GM12872 (cell line): Measurements from ENCODE around the gene PTF1A.

Experiments used
- TF ChIP-seq, protein P1 (sequence below): IDR thresholded peaks from 3 replicates; pipeline ENCODE4 v1.5.1; 2011; ENCODE audit warnings: low read depth, mild to moderate bottlenecking, low read length, moderate library complexity; ENCODE audit not compliant: insufficient read depth

Gene PTF1A

DNA sequence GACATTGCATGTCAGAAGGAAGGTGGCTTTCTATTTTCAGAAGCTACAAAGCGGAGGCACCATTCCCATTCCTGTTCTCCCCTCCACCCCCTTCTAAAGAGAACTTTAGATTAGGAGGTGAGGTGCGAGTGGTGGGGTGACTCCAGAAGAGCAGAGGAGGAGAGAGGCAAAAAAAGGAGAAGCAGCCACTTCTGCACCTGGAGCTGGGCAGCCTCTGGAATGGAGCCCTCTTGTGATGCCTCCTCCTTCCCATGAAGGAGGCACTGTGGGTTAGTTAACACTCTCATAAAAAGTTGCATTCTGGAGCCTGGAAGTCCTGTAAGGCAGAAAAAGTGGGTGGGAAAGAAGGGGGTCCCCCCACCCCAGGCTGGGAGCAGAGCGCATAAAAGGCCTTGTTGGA lies 4.8 kb downstream of the PTF1A start:
- TF ChIP-seq, protein P1, sequence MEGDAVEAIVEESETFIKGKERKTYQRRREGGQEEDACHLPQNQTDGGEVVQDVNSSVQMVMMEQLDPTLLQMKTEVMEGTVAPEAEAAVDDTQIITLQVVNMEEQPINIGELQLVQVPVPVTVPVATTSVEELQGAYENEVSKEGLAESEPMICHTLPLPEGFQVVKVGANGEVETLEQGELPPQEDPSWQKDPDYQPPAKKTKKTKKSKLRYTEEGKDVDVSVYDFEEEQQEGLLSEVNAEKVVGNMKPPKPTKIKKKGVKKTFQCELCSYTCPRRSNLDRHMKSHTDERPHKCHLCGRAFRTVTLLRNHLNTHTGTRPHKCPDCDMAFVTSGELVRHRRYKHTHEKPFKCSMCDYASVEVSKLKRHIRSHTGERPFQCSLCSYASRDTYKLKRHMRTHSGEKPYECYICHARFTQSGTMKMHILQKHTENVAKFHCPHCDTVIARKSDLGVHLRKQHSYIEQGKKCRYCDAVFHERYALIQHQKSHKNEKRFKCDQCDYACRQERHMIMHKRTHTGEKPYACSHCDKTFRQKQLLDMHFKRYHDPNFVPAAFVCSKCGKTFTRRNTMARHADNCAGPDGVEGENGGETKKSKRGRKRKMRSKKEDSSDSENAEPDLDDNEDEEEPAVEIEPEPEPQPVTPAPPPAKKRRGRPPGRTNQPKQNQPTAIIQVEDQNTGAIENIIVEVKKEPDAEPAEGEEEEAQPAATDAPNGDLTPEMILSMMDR: no peak

DNA sequence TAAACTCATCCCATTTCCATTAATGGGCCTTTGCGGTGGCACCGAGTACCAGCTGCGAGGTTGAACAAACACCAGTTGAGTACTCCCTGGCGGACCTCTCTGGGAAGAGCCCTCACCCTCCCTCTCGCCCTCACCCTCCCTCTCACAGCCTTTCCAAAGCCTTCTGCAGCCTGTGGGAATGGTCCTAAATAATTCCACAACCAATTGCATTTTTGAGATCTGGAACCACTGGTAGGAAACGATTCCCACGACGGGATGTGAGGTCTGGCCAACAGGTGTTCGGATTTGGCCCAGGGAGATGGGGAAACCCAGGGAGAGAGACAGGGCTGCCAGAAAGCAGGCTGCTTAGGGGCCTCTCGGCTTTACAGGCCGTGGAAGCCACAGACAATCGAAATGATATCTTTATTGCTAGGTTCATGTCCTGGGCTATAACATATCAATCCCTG lies 5.3 kb downstream of the PTF1A start:
- TF ChIP-seq, protein P1: no peak

DNA sequence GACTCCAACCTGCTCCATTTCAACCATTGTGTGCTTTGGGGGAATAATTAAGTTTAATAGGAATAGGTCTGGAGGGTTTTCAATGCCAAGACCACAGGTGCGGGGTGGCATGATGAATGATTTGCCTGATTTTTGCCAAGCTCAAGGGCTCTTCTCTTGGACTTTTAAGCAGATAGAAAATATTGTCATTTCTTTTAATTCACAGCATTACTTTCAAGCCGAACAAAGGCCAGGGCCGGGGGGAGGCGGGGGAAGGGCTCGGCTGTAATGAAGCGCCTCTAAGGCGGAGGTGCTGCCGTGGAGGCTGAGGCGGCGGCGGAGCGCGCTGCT lies 6.5 kb downstream of the PTF1A start:
- TF ChIP-seq, protein P1: no peak

DNA sequence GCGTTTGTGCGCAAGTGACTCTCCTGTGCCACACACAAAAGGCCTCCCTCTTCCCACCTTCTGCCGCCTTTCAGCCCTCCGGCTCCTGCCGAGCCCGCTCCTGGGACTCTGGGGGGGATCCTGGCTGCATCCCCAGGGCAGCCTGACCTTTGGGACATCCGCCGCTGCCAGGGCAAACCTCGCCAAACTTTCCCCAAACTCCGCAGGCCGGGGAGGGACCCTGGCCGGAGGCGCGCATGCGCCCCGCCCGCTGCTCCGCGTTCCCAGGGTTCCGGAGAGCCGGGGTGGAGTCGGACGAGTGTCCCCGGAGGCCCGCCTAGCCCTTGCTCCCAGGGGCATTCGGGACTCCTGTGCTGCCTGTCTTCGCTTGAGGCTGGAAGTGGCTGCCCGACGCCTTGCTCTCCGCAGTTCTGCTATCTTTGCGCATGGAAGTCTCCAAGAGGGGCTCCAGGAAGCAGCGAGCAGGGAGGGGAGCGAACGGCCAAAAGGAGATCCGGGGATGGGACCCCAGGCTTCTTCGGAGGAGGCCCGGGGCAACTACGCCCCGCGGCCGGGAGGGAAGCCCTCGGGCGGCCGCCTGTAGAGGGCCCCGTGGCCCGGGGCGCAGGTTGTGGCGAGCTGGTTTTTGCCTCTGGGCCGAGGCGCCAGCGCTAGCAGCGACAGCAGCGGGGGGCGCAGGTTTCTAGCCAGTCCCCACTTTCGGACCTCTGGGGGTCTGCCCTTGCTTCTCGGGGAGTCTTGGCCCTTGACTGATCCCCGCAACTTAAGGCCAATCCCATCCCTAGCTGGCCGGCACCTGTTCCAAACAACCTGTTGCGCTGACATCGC lies 7.0 kb downstream of the PTF1A start:
- TF ChIP-seq, protein P1: no peak

DNA sequence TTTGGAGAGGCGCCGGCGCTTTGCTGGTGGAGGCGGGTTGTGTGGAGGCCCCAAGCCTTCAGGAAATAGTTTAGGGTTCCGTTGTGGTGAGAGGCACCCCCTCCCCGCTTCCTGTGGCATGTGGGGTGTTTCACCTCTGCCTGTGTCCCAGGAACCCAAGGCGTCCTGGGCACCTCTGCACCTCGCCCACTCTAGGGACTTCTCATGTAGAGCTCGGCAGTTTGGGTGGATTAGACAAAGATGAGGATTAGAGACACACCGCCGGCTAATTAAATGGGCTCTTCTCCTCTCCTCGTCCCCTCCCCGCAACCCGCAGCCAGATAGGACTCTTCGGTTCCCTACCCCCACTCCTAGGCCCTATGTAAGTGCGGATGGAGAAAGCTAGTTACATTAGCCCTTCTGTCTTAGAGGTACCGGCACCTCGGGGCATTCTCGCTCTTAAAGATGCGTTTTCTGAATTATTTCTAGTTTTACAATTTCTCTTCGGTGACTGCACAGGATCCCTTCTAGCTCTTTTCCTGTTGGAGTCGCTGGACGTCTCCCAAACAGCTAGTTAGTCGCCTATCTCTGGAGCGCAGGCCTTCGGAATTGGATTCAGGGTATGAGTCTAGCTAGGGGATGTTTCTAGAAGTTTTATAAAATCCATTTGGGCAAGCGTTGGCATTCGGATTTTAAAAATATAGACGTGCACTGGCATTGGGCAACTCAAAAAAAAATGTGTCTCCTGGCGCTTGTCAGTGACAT lies 7.8 kb downstream of the PTF1A start:
- TF ChIP-seq, protein P1: no peak

DNA sequence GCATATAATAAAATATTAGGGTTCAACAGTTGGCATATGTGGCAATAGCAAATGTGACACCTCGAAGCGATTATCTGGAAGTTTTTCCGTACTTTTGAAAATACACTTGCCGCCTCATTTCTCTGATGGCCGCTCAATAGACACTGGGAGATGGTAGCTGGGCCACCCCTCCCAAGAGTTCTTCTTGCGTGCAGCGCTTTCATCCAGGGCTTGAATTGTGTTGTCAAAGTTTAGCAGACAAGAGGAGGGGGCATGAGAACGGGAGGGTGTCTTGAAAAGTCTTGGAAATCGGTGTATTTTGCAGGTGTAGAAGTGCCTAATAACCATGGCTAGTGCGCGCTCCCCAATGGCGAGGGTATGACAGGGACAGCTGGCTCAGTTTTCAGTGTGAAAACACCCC lies 8.5 kb downstream of the PTF1A start:
- TF ChIP-seq, protein P1: no peak

DNA sequence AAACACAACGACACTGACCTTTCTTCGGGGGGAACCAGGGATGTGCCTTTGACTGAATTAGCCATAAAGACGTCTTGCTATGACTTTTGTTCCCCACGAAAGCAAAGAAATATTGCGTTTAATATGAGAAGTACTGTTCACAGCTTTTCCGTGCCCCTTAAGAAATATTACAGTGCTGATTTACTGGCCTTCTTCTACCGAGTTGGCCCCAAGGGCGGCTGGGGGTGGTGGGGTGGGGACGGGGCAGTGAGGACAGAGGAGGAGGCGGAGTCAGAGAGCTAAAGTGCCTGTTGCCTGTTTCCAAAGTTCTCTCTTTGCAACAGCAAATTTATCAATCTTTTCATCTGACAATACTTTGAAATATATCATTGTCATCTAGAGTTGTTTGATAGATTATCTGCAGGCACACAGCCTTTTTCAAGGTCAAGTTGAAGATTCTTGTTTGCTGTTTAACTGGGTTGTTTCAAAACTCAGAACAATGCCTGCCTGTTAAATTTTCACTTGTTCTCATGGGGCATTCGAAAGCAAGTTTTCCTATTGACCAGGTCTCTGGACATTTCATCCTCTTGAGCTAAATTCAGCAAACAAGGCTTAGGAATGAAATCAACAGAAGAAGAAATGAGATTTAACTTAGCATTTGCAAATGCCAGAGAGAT lies 9.0 kb downstream of the PTF1A start:
- TF ChIP-seq, protein P1: no peak
